Upper lobe of right lung (tissue), 1 donor: Measurements from ENCODE around the gene ZC3HAV1L. TPM values are rescaled to one million over a fixed set of nuclear protein-coding genes. Genes with fewer than 3 reads are reported as not detected.

Source experiments
- ATAC-seq: fragments of 200-7000 bp; cut with Tn5 transposase; one replicate; pipeline ENCODE4 v1.9.1; 2020; ENCODE audit warnings: mild to moderate bottlenecking, moderate library complexity
- DNase-seq: peaks from one replicate; pipeline ENCODE4 v3.0.0-alpha.2; 2020
- H3K27ac ChIP-seq: fragments of 200-600 bp; one replicate; pipeline ENCODE4 v1.8.0; 2022
- H3K27me3 ChIP-seq: fragments of 200-600 bp; one replicate; pipeline ENCODE4 v1.8.0; 2022; ENCODE audit warnings: mild to moderate bottlenecking
- H3K36me3 ChIP-seq: fragments of 200-600 bp; one replicate; pipeline ENCODE4 v1.8.0; 2022
- H3K4me1 ChIP-seq: fragments of 200-600 bp; one replicate; pipeline ENCODE4 v1.8.0; 2022
- H3K4me3 ChIP-seq: fragments of 200-600 bp; one replicate; pipeline ENCODE4 v1.8.0; 2022; ENCODE audit warnings: mild to moderate bottlenecking
- H3K9me3 ChIP-seq: fragments of 200-600 bp; one replicate; pipeline ENCODE4 v1.8.0; 2022
- intact Hi-C: fragments of 100-400 bp; cut with DNase I; formaldehyde crosslinking; loops from one replicate; pipeline ENCODE4 v1.11.0; 2022
- total RNA-seq: library from RNA; stranded (reverse); fragmentation: NEBNext Ultra II Directional; extraction: Animal tissue kit (Norgen Biotek cat#: 25700); gene quantifications from one replicate; pipeline ENCODE4 v1.2.1, GENCODE V29; 2021
- TF ChIP-seq, protein P1 (sequence below): fragments of 200-600 bp; IDR thresholded peaks from one replicate; pipeline ENCODE4 v1.8.0; 2022; ENCODE audit warnings: antibody characterized with exemption
- donor health status: DM: no; HTN: yes; CAD: no; lungs with severe emphysema.

ZC3HAV1L gene
- total RNA-seq, 1 donor from 2014 or later: 6.4 TPM

DNA sequence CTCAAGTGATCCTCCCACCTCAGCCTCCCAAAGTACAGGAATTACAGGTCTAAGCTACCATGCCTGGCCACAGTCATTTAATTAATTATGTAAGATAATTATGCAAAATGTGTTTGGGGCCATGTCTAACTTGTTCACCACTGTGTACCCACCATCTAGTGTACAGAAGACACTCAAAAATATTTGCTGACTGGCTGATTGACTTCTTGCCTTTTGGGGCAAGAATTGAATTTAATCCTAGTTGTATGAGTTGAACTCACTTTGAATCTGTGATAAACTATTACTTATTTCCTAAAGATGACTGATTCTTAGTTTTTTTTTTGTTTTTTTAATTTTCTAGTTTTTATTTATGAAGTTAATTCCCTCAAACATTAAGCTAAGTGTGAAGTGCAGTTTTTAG, 15.8 kb upstream of the ZC3HAV1L start:
- no peak overlapping the region for H3K4me3 ChIP-seq
- no peaks in the 10 kb centered on the region for H3K9me3 ChIP-seq
- H3K27me3 ChIP-seq: no peaks in the 10 kb centered on the region
- intact Hi-C loops: no loop called here
- H3K36me3 ChIP-seq: peaks cover 100% of the 10 kb centered on the region
- H3K4me1 ChIP-seq: no peaks in the 10 kb centered on the region
- no peak for ATAC-seq
- H3K27ac ChIP-seq: no peak overlapping the region
- no peak for DNase-seq
- TF ChIP-seq, protein P1, sequence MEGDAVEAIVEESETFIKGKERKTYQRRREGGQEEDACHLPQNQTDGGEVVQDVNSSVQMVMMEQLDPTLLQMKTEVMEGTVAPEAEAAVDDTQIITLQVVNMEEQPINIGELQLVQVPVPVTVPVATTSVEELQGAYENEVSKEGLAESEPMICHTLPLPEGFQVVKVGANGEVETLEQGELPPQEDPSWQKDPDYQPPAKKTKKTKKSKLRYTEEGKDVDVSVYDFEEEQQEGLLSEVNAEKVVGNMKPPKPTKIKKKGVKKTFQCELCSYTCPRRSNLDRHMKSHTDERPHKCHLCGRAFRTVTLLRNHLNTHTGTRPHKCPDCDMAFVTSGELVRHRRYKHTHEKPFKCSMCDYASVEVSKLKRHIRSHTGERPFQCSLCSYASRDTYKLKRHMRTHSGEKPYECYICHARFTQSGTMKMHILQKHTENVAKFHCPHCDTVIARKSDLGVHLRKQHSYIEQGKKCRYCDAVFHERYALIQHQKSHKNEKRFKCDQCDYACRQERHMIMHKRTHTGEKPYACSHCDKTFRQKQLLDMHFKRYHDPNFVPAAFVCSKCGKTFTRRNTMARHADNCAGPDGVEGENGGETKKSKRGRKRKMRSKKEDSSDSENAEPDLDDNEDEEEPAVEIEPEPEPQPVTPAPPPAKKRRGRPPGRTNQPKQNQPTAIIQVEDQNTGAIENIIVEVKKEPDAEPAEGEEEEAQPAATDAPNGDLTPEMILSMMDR: no peak

DNA sequence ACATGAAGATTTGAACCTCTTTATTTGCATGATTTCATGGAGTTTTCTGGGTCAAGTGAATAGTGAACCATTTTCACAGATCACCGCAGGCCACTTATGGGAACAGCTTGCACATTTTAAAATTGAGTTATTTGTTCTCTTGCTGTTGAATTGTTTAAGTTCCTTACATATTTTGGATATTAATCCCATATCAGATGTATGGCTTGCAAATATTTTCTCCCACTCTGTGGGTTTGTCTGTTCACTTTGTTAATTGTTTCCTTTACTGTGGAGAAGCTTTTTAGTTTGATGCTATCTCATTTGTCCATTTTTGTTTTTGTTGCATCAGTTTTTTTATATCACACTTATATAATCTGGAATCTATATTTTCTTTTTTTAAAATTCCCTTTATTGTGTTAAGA, 14.1 kb upstream of the ZC3HAV1L start:
- intact Hi-C loops: no loop called here
- H3K27me3 ChIP-seq: no peaks in the 10 kb centered on the region
- no peak overlapping the region for H3K4me3 ChIP-seq
- ATAC-seq (no peak), DNase-seq (no peak)
- H3K36me3 ChIP-seq: peaks cover 92% of the 10 kb centered on the region
- H3K27ac ChIP-seq: no peak overlapping the region
- H3K4me1 ChIP-seq: peaks cover 1% of the 10 kb centered on the region
- no peaks in the 10 kb centered on the region for H3K9me3 ChIP-seq
- TF ChIP-seq, protein P1: no peak

DNA sequence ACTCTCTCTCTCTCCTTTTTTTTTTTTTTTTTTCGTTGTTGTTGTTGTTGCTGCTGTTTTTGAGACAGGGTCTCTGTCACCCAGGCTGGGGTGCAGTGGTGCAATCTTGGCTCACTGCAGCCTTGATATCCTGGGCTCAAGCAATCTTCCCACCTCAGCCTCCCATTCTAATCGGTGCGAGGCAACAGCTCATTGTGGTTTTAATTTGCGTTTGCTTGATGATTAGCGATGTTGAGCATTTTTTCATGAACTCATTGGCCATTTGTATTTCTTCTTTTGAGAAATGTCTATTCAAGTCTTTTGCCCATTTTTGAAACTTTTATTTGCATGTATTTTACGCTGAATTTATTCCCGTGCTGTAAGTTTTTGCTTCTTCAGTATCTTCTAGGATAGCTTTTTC, 13.3 kb upstream of the ZC3HAV1L start:
- H3K27me3 ChIP-seq: no peaks in the 10 kb centered on the region
- no peak overlapping the region for H3K4me3 ChIP-seq
- ATAC-seq (no peak), DNase-seq (no peak)
- H3K36me3 ChIP-seq: peaks cover 86% of the 10 kb centered on the region
- no peak overlapping the region for H3K27ac ChIP-seq
- peaks cover 9% of the 10 kb centered on the region for H3K4me1 ChIP-seq
- no peaks in the 10 kb centered on the region for H3K9me3 ChIP-seq
- TF ChIP-seq, protein P1: no peak
- intact Hi-C loops: no loop called here

DNA sequence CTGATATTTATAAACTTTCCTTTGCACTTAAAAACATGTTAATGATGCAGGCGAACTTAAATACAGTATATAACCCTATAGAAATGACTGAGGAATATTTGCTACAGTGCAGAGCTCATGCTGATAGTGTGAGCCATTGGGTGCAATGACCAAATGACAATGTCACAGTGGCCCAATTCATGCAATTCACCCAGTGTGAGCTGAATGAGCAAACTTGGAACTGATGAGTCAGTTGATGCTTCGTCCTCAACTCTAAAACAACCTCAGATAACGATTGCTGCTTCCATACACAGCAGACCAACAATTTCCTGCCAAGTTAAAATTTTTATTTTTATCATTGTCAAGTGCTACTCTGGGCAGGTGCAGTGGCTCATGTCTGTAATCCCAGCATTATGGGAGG, 12.1 kb upstream of the ZC3HAV1L start:
- TF ChIP-seq, protein P1: no peak
- no peaks in the 10 kb centered on the region for H3K9me3 ChIP-seq
- peaks cover 79% of the 10 kb centered on the region for H3K36me3 ChIP-seq
- DNase-seq (no peak), ATAC-seq (no peak)
- no peaks in the 10 kb centered on the region for H3K27me3 ChIP-seq
- intact Hi-C loops: no loop called here
- H3K4me1 ChIP-seq: peaks cover 15% of the 10 kb centered on the region
- H3K4me3 ChIP-seq: no peak overlapping the region
- H3K27ac ChIP-seq: no peak overlapping the region

DNA sequence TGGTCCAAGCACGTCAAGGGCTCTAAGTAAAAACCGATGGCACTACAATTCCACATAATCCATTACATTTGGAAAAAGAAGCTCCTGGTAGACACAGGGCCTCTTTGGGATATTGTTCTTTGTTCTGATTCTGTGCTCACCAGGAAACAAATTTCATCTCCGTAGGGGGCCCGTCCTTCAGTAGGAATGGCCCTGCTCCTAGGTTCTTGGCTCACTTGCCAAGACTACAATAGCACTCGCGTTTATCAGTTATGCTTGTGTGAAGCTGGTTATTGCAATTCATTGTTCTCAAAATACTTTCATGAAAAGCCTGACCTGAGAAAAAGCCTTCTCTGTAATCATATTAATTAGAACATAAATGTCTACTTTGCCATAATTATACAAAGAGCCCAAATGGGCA, 10.3 kb upstream of the ZC3HAV1L start:
- Histone ChIP-seq H3K9me3 (no peaks in the 10 kb centered on the region), H3K4me3 (no peak overlapping the region), H3K27me3 (no peaks in the 10 kb centered on the region), H3K4me1 (peaks cover 15% of the 10 kb centered on the region), H3K27ac (no peak overlapping the region), H3K36me3 (peaks cover 61% of the 10 kb centered on the region)
- TF ChIP-seq, protein P1: no peak
- DNase-seq: no peak
- ATAC-seq: no peak
- intact Hi-C loops: no loop called here
